MM.1S (cell line): ENCODE measurements around the gene CCBE1.

Experiments
- CTCF ChIP-seq: fragments of 300-600 bp; sonication (generic); IDR thresholded peaks from 2 replicates; pipeline ENCODE4 v1.5.1; 2016; ENCODE audit warnings: antibody characterized with exemption, low read length, mixed read lengths
- EZH2 ChIP-seq: fragments of 300-600 bp; sonication (generic); optimal IDR thresholded peaks from 2 replicates; pipeline ENCODE3; 2017; ENCODE audit warnings: low read depth, mild to moderate bottlenecking, antibody characterized with exemption, low read length, mixed read lengths
- EZH2phosphoT487 ChIP-seq: fragments of 300-600 bp; sonication (generic); IDR thresholded peaks from 2 replicates; pipeline ENCODE4 v1.6.1; 2018; ENCODE audit warnings: antibody characterized with exemption, low read length

- no peak for TF ChIP-seq CTCF
- no peak for TF ChIP-seq EZH2
- TF ChIP-seq EZH2phosphoT487 = no peak
These were observed 125.3 kb downstream of the CCBE1 start for GRCh38 chr18:59571902-59572301.
